HL-60 (cell line): Measurements from ENCODE around the gene TTC28.

Experiments
- DNase-seq, 2 experiments: peaks; one replicate each; pipeline ENCODE4 v3.0.0-alpha.2; 2010 to 2020; ENCODE audit warnings: low read depth in 1 of 2, low spot score in 1 of 2
- H3K27ac ChIP-seq: fragments of 250-450 bp; sonication (Bioruptor Pico); replicated peaks from 2 replicates; pipeline ENCODE4 v1.5.1; 2020; ENCODE audit warnings: mild to moderate bottlenecking, moderate library complexity
- H3K27me3 ChIP-seq: fragments of 250-450 bp; sonication (Bioruptor Pico); 2 replicates; pipeline ENCODE4 v1.5.1; 2021; ENCODE audit warnings: mild to moderate bottlenecking, moderate library complexity; ENCODE audit not compliant: insufficient read depth, poor library complexity, severe bottlenecking
- H3K4me3 ChIP-seq: replicated peaks from 2 replicates; pipeline ENCODE4 v1.5.1; 2011; ENCODE audit warnings: mild to moderate bottlenecking, control low read depth, low read length; ENCODE audit not compliant: insufficient read depth
- GABPA ChIP-seq: IDR thresholded peaks from 2 replicates; pipeline ENCODE4 v1.6.1; 2012; ENCODE audit warnings: low read depth
- POLR2AphosphoS5 ChIP-seq: IDR thresholded peaks from 2 replicates; pipeline ENCODE4 v1.6.1; 2012; ENCODE audit warnings: low read depth
- SPI1 ChIP-seq: IDR thresholded peaks from 2 replicates; pipeline ENCODE4 v1.6.1; 2012; ENCODE audit warnings: low read depth, mild to moderate bottlenecking, borderline replicate concordance
- TF ChIP-seq, protein P1 (sequence below): IDR thresholded peaks from one replicate; pipeline ENCODE4 v1.5.1; 2011; ENCODE audit warnings: low read length, control low read depth, inconsistent platforms; ENCODE audit not compliant: insufficient read depth
- TF ChIP-seq, protein P2 (sequence below): IDR thresholded peaks from 2 replicates; pipeline ENCODE4 v1.6.1; 2012; ENCODE audit warnings: low read depth; ENCODE audit not compliant: insufficient replicate concordance

The TTC28 gene

DNA sequence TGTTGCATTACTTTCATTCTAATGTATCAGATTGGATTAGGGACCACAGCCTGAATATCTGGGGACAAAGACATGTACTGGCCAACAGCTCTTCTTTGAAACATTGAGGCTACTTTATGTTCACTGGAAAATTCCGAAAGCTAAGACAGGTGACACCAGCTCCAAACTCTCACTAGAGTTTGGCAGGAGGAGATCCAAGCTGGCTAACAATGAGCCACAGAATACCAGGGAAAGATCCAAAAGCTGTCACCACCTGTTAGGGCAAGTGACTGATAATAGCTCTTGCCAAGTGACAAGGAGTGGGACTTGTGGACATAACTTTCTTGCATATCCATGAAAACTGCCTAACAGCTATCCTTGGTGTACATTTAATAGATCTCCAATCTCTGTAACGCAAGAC lies 333.3 kb downstream of the TTC28 start:
- no peak for TF ChIP-seq POLR2AphosphoS5
- TF ChIP-seq, protein P1, sequence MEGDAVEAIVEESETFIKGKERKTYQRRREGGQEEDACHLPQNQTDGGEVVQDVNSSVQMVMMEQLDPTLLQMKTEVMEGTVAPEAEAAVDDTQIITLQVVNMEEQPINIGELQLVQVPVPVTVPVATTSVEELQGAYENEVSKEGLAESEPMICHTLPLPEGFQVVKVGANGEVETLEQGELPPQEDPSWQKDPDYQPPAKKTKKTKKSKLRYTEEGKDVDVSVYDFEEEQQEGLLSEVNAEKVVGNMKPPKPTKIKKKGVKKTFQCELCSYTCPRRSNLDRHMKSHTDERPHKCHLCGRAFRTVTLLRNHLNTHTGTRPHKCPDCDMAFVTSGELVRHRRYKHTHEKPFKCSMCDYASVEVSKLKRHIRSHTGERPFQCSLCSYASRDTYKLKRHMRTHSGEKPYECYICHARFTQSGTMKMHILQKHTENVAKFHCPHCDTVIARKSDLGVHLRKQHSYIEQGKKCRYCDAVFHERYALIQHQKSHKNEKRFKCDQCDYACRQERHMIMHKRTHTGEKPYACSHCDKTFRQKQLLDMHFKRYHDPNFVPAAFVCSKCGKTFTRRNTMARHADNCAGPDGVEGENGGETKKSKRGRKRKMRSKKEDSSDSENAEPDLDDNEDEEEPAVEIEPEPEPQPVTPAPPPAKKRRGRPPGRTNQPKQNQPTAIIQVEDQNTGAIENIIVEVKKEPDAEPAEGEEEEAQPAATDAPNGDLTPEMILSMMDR, result no peak
- TF ChIP-seq GABPA, result no peak
- TF ChIP-seq SPI1, result no peak
- TF ChIP-seq, protein P2, sequence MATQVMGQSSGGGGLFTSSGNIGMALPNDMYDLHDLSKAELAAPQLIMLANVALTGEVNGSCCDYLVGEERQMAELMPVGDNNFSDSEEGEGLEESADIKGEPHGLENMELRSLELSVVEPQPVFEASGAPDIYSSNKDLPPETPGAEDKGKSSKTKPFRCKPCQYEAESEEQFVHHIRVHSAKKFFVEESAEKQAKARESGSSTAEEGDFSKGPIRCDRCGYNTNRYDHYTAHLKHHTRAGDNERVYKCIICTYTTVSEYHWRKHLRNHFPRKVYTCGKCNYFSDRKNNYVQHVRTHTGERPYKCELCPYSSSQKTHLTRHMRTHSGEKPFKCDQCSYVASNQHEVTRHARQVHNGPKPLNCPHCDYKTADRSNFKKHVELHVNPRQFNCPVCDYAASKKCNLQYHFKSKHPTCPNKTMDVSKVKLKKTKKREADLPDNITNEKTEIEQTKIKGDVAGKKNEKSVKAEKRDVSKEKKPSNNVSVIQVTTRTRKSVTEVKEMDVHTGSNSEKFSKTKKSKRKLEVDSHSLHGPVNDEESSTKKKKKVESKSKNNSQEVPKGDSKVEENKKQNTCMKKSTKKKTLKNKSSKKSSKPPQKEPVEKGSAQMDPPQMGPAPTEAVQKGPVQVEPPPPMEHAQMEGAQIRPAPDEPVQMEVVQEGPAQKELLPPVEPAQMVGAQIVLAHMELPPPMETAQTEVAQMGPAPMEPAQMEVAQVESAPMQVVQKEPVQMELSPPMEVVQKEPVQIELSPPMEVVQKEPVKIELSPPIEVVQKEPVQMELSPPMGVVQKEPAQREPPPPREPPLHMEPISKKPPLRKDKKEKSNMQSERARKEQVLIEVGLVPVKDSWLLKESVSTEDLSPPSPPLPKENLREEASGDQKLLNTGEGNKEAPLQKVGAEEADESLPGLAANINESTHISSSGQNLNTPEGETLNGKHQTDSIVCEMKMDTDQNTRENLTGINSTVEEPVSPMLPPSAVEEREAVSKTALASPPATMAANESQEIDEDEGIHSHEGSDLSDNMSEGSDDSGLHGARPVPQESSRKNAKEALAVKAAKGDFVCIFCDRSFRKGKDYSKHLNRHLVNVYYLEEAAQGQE, result no peak
- H3K4me3 ChIP-seq, result no peak overlapping the region
- DNase-seq, result no peak
- H3K27ac ChIP-seq, result no peak overlapping the region
- peaks cover 5% of the 10 kb centered on the region for H3K27me3 ChIP-seq

DNA sequence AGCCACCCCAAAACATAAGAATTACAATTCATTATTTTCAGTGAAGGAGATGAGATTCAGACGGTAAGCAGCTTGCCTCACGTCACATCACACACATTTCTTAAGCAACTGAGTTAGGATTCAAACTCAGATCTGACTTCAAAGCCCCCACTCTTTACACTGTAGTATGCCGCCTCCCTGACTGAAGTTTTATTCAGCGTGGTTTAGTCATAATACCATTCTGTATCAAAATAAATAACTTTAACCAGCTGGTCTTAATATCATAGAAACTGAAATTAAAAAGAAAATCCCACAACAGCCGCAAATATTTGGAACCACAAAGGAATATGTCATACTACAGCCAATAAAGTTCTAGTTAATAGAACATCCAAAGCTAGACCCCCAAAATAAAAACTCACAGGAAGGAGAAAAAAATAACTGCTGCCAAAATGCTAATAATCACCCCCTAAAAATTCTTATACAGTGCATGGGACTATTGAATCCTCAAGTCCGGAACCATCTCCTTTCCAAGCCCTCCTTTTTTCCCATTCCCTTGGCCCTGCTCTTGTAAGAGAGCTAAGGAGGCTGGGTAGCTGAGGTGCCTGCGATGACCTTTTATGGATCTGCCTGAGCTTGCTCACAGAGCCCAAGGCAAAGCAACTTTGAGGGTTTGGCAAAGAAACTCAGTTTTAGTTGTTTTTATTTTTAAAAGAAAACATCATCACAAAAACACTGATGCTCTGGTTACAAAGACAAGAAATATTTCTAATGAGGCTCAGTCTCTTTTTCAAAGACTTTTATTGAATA lies 334.5 kb downstream of the TTC28 start:
- Histone ChIP-seq H3K27me3 (peaks cover 4% of the 10 kb centered on the region), H3K27ac (no peak overlapping the region), H3K4me3 (no peak overlapping the region)
- TF ChIP-seq GABPA, result no peak
- TF ChIP-seq, protein P1, result no peak
- no peak for TF ChIP-seq SPI1
- TF ChIP-seq, protein P2, result no peak
- no peak for TF ChIP-seq POLR2AphosphoS5
- no peak for DNase-seq

DNA sequence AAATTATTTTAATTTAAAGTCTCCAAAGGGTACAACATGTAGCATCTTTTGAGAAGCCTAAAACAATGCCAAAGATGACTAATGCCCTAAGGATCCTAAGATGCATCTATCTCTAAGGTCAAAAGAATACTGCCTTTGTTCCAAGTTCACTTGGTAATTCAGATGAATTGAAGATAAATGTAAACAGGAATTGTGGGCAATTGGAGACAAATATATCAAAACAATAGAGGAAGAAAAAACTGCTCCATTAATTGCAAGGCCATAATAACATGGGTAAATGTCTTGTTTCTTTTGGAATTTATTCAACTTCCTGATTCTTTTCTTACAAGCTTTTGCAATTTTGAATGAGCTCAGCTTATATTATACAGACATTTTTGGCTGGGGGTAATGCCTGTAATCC lies 338.6 kb downstream of the TTC28 start:
- Histone ChIP-seq H3K27me3 (no peaks in the 10 kb centered on the region), H3K4me3 (no peak overlapping the region), H3K27ac (no peak overlapping the region)
- no peak for DNase-seq
- no peak for TF ChIP-seq POLR2AphosphoS5
- no peak for TF ChIP-seq SPI1
- TF ChIP-seq, protein P2, result no peak
